ENCODE results near the gene NUP93.

The NUP93 gene

DNA sequence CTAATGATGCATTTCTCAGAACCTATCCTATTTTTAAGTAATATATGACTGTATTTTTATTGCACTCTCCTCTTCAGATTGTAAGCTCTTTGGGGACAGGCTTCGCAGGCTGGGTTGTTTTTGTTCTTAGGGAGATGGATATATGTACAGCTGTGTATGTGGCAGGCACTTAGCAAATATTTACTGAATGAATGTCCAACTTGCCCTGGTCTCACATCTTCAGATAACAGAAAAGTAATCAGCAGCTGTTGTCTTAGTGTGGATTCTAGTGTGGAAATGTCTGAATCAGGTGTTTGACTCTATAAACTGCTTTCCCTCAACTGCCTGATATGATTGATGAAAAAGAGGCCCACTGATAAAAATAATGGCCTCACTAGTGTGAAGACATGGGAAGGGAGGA lies 88.0 kb downstream of the NUP93 start:
- TF ChIP-seq, protein P1, sequence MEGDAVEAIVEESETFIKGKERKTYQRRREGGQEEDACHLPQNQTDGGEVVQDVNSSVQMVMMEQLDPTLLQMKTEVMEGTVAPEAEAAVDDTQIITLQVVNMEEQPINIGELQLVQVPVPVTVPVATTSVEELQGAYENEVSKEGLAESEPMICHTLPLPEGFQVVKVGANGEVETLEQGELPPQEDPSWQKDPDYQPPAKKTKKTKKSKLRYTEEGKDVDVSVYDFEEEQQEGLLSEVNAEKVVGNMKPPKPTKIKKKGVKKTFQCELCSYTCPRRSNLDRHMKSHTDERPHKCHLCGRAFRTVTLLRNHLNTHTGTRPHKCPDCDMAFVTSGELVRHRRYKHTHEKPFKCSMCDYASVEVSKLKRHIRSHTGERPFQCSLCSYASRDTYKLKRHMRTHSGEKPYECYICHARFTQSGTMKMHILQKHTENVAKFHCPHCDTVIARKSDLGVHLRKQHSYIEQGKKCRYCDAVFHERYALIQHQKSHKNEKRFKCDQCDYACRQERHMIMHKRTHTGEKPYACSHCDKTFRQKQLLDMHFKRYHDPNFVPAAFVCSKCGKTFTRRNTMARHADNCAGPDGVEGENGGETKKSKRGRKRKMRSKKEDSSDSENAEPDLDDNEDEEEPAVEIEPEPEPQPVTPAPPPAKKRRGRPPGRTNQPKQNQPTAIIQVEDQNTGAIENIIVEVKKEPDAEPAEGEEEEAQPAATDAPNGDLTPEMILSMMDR (IDR thresholded peaks at IDR 0.05; ENCODE audit: low read depth, low read length), result no peak
- H3K4me3 ChIP-seq (ENCODE audit: low read depth, low read length), result no peak overlapping the region

DNA sequence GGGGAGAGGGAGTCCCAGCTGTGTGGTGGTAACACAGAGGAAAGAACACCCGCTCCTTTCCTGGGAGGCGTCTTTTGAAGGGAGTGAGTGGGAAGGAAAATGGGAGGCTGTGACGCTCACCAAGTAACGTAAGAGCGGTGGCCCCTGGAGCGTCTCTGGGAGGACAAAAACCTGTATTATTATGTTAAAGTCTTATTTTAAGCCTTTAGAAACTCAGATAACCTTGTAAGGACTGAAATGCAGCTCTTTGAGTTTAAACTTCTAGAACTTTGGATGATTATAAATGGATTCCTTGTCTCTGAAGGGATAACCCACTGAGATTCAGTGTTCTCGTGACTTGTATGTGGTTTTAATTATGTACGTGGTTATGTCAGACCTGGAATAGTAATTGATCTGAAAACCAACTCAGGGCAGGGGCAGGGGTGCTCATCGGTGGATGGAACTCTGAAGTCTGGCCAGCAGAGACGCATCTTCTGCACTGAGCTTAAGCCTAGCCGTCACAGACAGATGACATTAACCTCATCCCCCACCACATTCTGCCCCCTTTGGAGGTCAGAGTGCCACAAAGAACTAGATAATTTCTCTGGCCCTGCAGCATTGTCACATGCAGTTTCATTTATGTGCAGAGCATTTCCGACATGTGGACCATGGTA lies 93.3 kb downstream of the NUP93 start:
- H3K4me3 ChIP-seq (ENCODE audit: low read depth, low read length), result no peak overlapping the region
- TF ChIP-seq, protein P1 (IDR thresholded peaks at IDR 0.05; ENCODE audit: low read depth, low read length), result no peak

DNA sequence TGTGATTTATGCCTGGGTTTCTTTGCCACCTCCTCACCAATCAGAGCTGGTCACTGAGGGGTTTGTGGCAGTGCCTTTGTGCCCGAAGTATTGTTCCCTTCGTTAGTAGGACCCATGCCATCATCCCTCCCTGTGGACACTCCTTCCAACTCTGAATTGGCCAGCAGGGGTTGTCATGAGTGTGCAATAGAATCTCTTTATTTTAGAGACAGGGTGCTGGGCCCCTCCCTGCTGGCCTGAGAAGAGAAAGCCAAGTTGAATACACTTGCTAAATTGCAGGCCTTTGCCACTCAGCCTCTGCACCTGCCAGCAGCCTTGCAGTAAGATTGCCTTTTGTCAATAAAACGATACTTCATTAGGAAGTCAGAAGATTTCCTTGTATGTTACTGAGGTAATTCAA lies 94.4 kb downstream of the NUP93 start:
- no peak overlapping the region for H3K4me3 ChIP-seq (ENCODE audit: low read depth, low read length)
- TF ChIP-seq, protein P1 (IDR thresholded peaks at IDR 0.05; ENCODE audit: low read depth, low read length), result no peak

DNA sequence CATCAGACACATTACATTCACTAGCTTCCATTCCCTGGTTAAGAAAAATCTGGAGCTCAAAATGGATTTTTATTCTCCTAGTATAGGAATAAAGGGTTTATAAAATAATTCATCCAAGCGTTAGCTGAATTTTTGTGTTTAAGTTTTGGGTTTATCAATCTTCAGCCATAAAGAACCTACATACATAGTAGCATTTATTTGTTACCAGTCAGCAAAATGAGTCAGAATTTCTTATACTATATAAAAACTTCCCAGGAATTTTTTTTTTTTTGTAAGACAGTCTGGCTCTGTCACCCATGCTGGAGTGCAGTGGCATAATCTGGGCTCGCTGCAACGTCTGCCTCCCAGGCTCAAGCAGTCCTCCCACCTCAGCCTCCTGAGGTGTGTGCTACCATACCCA lies 94.9 kb downstream of the NUP93 start:
- no peak overlapping the region for H3K4me3 ChIP-seq (ENCODE audit: low read depth, low read length)
- TF ChIP-seq, protein P1 (IDR thresholded peaks at IDR 0.05; ENCODE audit: low read depth, low read length), result no peak

DNA sequence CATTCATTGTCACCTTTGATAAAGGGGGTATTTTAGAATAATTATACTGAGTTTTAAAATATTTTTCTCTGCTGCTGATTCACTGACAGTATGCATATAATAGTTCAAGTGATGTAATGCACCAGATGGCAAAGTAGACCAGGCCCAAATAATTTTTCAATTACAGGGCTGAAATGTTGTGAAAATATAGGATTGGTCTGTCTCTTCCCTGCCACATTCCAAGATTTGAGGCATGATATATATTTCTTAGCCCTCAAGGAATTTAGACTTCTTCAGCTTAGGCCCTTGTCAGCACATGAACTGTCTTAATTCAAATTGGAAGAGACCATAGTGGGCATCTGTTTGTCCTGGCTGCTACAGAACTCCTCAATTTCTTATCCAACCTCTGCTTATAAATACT lies 95.9 kb downstream of the NUP93 start:
- no peak overlapping the region for H3K4me3 ChIP-seq (ENCODE audit: low read depth, low read length)
- TF ChIP-seq, protein P1 (IDR thresholded peaks at IDR 0.05; ENCODE audit: low read depth, low read length), result no peak

DNA sequence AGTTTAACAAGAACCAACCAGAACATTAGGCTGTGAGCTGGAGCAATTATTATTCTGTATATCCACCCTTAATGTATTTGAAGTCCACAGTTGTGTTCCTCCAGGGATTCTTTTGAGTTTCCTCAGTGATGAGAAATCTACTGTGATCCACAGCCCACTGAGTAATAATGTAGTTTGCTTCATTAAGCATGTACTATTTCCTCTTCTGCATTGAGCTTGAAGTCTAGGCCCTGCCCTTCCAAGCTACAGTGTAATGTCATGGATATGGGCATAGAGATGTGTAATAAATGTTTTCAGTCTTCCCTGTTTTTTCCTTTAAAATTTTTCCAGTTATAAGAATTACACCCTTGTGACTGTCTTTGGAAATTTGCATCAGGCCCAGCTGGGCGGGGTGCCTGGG lies 98.7 kb downstream of the NUP93 start:
- TF ChIP-seq, protein P1 (IDR thresholded peaks at IDR 0.05; ENCODE audit: low read depth, low read length), result no peak
- H3K4me3 ChIP-seq (ENCODE audit: low read depth, low read length), result no peak overlapping the region

DNA sequence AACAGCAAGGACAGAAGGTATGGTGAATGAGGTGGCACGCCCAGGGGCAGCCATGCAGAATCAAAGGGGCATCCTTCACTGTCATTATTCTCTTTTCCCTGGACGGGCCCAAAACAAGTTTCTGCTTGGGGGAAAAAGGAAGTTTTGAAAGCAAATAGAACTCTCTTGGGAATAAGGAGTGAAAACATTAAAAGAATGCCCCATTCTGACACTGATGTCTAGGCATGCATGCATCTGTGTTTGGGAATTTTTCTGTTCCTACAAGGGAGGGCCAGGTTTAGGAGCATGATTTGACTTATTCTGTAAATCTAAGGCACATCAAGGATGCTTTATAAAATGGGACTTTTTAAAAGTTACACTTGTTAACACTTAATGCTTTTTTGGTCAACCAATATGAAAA lies 100.7 kb downstream of the NUP93 start:
- TF ChIP-seq, protein P1 (IDR thresholded peaks at IDR 0.05; ENCODE audit: low read depth, low read length), result no peak
- no peak overlapping the region for H3K4me3 ChIP-seq (ENCODE audit: low read depth, low read length)

Data from WI38 (cell line).